ENCODE results near the gene NUBPL. TPM values are rescaled to one million over a fixed set of nuclear protein-coding genes. Genes with fewer than 3 reads are reported as not detected.
A peak's percentile ranks its signal among the peaks of the same experiment; 100 is the strongest.

NUBPL gene
- total RNA-seq, 1 donor = 12.1 TPM

DNA sequence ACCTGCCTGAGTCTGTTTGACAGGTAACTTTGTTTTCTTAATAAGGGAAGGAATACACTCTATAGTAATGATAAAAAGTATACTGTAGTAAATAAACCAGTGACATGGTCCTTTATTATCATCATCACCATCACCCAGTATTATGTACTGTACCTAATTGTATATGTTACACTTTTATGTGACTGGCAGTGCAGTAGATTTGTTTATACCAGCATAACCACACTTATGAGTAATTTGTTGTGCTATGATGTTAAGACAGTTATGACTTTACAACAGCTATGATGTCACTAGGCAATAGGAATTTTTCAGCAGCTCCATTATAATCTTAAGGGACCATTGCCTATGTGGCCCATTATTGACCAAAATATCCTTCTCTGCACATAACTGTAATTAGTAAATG is 155.0 kb downstream of the NUBPL start:
- DNase-seq (ENCODE audit: low read depth) = peak; percentile 14
- H3K4me3 ChIP-seq (ENCODE audit: low read depth, low read length) = no peak overlapping the region
- TF ChIP-seq, protein P1, sequence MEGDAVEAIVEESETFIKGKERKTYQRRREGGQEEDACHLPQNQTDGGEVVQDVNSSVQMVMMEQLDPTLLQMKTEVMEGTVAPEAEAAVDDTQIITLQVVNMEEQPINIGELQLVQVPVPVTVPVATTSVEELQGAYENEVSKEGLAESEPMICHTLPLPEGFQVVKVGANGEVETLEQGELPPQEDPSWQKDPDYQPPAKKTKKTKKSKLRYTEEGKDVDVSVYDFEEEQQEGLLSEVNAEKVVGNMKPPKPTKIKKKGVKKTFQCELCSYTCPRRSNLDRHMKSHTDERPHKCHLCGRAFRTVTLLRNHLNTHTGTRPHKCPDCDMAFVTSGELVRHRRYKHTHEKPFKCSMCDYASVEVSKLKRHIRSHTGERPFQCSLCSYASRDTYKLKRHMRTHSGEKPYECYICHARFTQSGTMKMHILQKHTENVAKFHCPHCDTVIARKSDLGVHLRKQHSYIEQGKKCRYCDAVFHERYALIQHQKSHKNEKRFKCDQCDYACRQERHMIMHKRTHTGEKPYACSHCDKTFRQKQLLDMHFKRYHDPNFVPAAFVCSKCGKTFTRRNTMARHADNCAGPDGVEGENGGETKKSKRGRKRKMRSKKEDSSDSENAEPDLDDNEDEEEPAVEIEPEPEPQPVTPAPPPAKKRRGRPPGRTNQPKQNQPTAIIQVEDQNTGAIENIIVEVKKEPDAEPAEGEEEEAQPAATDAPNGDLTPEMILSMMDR (IDR thresholded peaks at IDR 0.05; ENCODE audit: insufficient read depth, low read depth, low read length) = no peak

GRCh38 chr14:31717294-31718085 is 156.3 kb downstream of the NUBPL start:
- DNase-seq (ENCODE audit: low read depth) = peak; percentile 3
- TF ChIP-seq, protein P1 (IDR thresholded peaks at IDR 0.05; ENCODE audit: insufficient read depth, low read depth, low read length) = no peak
- H3K4me3 ChIP-seq (ENCODE audit: low read depth, low read length) = no peak overlapping the region

DNA sequence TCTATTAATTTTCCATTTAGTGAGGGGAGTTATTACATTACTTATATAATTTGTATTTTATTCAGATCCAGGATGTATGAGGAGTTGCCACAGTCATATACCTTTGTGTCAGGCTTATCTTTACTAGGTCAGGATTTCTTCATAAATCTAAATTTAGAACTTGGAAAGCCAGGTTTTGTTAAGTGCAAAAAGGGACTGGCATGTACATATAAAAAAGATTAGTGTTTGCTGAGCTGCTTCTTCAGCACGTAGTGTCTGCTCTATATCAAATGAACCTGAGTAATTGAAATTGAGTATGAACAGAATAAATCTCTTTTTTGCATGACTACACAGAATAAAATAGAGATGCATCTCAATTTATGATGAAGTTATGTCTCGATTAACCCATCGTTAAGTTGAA is 157.4 kb downstream of the NUBPL start:
- no peak overlapping the region for H3K4me3 ChIP-seq (ENCODE audit: low read depth, low read length)
- TF ChIP-seq, protein P1 (IDR thresholded peaks at IDR 0.05; ENCODE audit: insufficient read depth, low read depth, low read length) = no peak
- no peak for DNase-seq (ENCODE audit: low read depth)

DNA sequence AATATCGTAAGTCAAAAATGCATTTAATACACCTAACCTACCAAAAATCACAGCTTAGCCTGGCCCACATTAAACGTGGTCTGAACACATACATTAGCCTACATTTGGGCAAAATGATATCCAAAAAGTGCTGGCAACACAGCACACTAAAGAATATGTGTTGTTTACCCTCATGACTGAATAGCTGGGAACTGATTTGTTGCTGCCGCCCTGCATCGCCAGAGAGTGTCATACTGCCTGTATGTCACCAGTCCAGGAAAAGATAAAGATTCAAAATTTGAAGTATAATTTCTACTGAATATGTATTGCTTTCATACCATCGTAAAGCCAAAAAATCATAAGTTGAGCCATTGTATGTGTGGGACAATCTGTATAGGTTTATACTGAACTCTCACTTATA is 157.8 kb downstream of the NUBPL start:
- DNase-seq (ENCODE audit: low read depth) = no peak
- TF ChIP-seq, protein P1 (IDR thresholded peaks at IDR 0.05; ENCODE audit: insufficient read depth, low read depth, low read length) = no peak

GRCh38 chr14:31726337-31726736 is 165.1 kb downstream of the NUBPL start:
- H3K4me3 ChIP-seq (ENCODE audit: low read depth, low read length) = no peak overlapping the region
- TF ChIP-seq, protein P1 (IDR thresholded peaks at IDR 0.05; ENCODE audit: insufficient read depth, low read depth, low read length) = no peak
- no peak for DNase-seq (ENCODE audit: low read depth)

More for the DNA sequence above, 157.8 kb downstream of the NUBPL start:
- no peak overlapping the region for H3K4me3 ChIP-seq (ENCODE audit: low read depth, low read length)

DNA sequence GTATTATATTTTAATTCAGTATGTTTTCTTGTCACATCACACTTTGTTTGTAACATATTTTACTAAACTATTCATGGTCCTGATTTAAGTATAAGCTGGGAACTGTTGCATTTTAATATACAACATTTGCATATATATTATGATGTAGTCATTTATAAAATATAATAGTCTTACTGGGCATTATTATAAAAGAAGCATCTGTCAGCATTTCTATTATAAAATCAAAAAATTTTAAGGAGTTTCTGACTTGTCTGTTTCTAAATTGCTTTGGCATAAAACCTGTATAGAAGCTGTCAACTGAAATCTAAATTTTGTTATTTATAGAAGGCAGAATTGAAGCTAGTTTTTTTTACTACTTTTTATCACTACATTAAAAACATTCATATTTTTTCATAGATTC is 166.6 kb downstream of the NUBPL start:
- TF ChIP-seq, protein P1 (IDR thresholded peaks at IDR 0.05; ENCODE audit: insufficient read depth, low read depth, low read length) = no peak
- H3K4me3 ChIP-seq (ENCODE audit: low read depth, low read length) = no peak overlapping the region
- no peak for DNase-seq (ENCODE audit: low read depth)

DNA sequence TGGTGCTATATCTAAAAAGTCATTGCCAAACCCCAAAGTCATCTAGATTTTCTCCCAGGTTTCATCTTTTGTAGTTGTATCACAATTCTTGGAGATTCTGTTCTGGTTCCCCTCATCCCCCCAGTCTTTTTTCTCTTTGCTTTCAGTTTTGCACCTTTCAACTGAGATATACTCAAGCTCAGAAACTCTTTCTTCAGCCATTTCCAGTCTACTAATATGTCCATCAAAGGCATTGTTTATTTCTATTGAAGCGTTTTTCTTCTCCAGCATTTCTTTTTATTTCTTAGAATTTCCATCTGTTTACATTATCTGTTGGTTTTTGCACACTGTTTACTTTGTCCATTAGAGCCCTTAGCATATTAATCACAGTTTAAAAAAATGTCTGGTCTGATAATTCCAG is 179.5 kb downstream of the NUBPL start:
- no peak for DNase-seq (ENCODE audit: low read depth)
- TF ChIP-seq, protein P1 (IDR thresholded peaks at IDR 0.05; ENCODE audit: insufficient read depth, low read depth, low read length) = no peak
- H3K4me3 ChIP-seq (ENCODE audit: low read depth, low read length) = no peak overlapping the region

Measured in fibroblast of villous mesenchyme (primary cell).